DOHH2 (cell line): Measurements from ENCODE around the gene CAMTA1.

ENCODE experiments used
- CTCF ChIP-seq: fragments of 200-600 bp; sonication (generic); IDR thresholded peaks from one replicate; pipeline ENCODE4 v1.5.1; 2014; ENCODE audit warnings: antibody characterized with exemption, mild to moderate bottlenecking, low read depth, low read length; ENCODE audit not compliant: poor library complexity, severe bottlenecking
- EZH2phosphoT487 ChIP-seq: fragments of 200-600 bp; sonication (generic); IDR thresholded peaks from 2 replicates; pipeline ENCODE4 v1.6.1; 2017; ENCODE audit warnings: borderline replicate concordance, mild to moderate bottlenecking, antibody characterized with exemption, low read length, moderate library complexity, mixed read lengths

DNA sequence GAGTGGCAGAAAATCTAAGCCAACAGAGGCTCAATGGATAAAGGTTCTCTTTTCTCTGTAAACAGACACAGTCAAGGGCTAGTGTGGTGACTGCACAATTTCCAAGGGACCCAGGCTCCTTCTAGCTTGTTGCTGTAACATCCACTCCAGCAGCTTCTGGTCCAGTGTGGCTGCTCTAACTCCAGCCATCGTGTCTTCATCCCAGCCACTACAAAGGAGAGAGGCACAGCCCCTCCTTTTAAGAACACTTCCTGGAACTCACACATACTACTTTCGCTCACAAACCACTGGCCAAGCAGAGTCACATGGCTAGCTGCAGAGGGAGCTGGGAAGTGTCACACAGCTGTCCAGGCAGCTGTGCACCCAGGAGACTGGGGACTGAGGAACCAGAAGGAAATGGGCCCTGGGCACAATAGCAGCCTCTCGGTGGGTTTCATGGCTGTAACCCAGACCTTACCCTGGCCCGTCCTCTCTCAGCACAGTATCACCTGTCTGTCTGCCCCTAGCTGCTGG lies 797.3 kb downstream of the CAMTA1 start:
- TF ChIP-seq EZH2phosphoT487 (no peak), CTCF (no peak)
